IPS-20b (cell line): ENCODE measurements around the gene PKN2.
"Not testable (repeated sequence)": the region's sequence is repeated elsewhere in the genome, so short reads cannot be mapped to it uniquely, and the experiment has no call there.

Experiments
- H3K27ac ChIP-seq: one replicate; pipeline ENCODE4 v1.5.1; 2013; ENCODE audit warnings: low read length
- H3K27me3 ChIP-seq: 2 replicates; pipeline ENCODE4 v1.6.1; 2013; ENCODE audit warnings: mild to moderate bottlenecking, low read length, inconsistent platforms; ENCODE audit not compliant: insufficient read depth
- H3K36me3 ChIP-seq: 2 replicates; pipeline ENCODE4 v1.6.1; 2013; ENCODE audit warnings: low read depth, mild to moderate bottlenecking, inconsistent platforms, low read length, moderate library complexity; ENCODE audit not compliant: insufficient read depth
- H3K4me1 ChIP-seq: 2 replicates; pipeline ENCODE4 v1.6.1; 2013; ENCODE audit warnings: mild to moderate bottlenecking, control low read depth, inconsistent platforms, low read length, moderate library complexity; ENCODE audit not compliant: insufficient read depth
- H3K4me3 ChIP-seq: 2 replicates; pipeline ENCODE4 v1.5.1; 2013; ENCODE audit warnings: mild to moderate bottlenecking, low read length, inconsistent platforms
- H3K9ac ChIP-seq: 2 replicates; pipeline ENCODE4 v1.6.1; 2013; ENCODE audit warnings: low read depth, mild to moderate bottlenecking, inconsistent platforms, low read length, moderate library complexity
- H3K9me3 ChIP-seq: 2 replicates; pipeline ENCODE4 v1.6.1; 2013; ENCODE audit warnings: mild to moderate bottlenecking, low read depth, low read length, inconsistent platforms; ENCODE audit not compliant: insufficient read depth

The PKN2 gene

GRCh38 chr1:88684482-88685258 is 597 bp downstream of the PKN2 start:
- Histone ChIP-seq H3K27me3 (no peaks in the 10 kb centered on the region), H3K36me3 (no peaks in the 10 kb centered on the region), H3K27ac (peak overlapping the region; percentile 96), H3K4me3 (peak overlapping the region; percentile 88), H3K4me1 (peaks cover 4% of the 10 kb centered on the region; the same call in 1 of the 2 replicates), H3K9me3 (no peaks in the 10 kb centered on the region), H3K9ac (peak overlapping the region; percentile 83)

DNA sequence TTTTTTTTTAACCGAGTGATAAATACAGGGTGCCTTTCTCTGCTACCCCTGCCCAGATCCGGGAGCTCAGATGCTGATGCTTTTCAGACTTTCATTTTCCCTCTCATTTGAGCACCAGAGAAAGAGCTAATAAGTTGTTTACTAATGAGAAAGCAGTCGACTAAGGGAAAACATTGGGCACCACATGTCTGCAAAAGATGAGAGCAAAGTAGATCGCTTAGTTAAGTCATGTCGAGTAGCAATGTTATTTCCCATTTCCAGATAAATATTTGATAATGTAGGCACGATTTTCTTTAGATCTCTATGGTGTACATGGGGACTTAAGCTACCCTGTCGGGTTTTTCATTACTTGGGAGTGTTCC is 1.2 kb downstream of the PKN2 start:
- H3K9me3 ChIP-seq: no peaks in the 10 kb centered on the region
- peak overlapping the region; percentile 88 for H3K4me3 ChIP-seq
- peak overlapping the region; percentile 83 for H3K9ac ChIP-seq
- no peaks in the 10 kb centered on the region for H3K27me3 ChIP-seq
- H3K36me3 ChIP-seq: no peaks in the 10 kb centered on the region
- H3K27ac ChIP-seq: peak overlapping the region; percentile 51
- H3K4me1 ChIP-seq: peaks cover 4% of the 10 kb centered on the region; the same call in 1 of the 2 replicates

DNA sequence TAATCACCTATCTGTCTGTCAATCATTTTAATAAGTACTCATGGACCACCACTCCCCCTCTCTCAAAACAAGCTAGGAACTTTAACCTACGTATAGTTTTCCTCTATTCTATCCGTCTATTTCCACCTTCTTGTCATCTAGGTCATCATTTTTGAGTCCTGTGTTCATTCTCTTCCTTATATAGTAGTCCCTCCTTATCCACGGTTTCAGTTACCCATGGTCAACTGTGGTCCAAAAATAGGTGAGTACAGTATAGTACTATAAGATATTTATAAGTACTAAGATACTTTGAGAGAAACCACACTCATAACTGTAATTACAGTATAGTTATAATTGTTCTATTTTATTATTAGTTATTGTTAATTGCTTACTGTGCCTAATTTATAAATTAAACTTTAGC is 7.5 kb downstream of the PKN2 start:
- Histone ChIP-seq H3K36me3 (peaks cover 11% of the 10 kb centered on the region), H3K27ac (no peak overlapping the region)

GRCh38 chr1:88695781-88696180 is 11.7 kb downstream of the PKN2 start:
- H3K9me3 ChIP-seq: no peaks in the 10 kb centered on the region
- no peak overlapping the region for H3K27ac ChIP-seq
- H3K27me3 ChIP-seq: no peaks in the 10 kb centered on the region

More for the DNA sequence above, 7.5 kb downstream of the PKN2 start:
- Histone ChIP-seq H3K9ac (no peak overlapping the region), H3K4me1 (peaks cover 3% of the 10 kb centered on the region; the same call in 1 of the 2 replicates), H3K27me3 (no peaks in the 10 kb centered on the region), H3K4me3 (no peak overlapping the region), H3K9me3 (no peaks in the 10 kb centered on the region)

GRCh38 chr1:88697503-88697902 is 13.4 kb downstream of the PKN2 start:
- no peaks in the 10 kb centered on the region for H3K27me3 ChIP-seq
- H3K4me3 ChIP-seq: no peak overlapping the region
- H3K4me1 ChIP-seq: peaks cover 6% of the 10 kb centered on the region; the same call in 1 of the 2 replicates
- no peak overlapping the region for H3K27ac ChIP-seq
- H3K9me3 ChIP-seq: no peaks in the 10 kb centered on the region
- 0 out of 2 replicates have a peak overlapping the region, but pooled peaks have one; percentile 8 for H3K9ac ChIP-seq
- peaks cover 11% of the 10 kb centered on the region for H3K36me3 ChIP-seq

More at GRCh38 chr1:88695781-88696180, 11.7 kb downstream of the PKN2 start:
- Histone ChIP-seq H3K4me1 (peaks cover 6% of the 10 kb centered on the region; the same call in 1 of the 2 replicates), H3K4me3 (no peak overlapping the region), H3K36me3 (peaks cover 11% of the 10 kb centered on the region), H3K9ac (no peak overlapping the region)

DNA sequence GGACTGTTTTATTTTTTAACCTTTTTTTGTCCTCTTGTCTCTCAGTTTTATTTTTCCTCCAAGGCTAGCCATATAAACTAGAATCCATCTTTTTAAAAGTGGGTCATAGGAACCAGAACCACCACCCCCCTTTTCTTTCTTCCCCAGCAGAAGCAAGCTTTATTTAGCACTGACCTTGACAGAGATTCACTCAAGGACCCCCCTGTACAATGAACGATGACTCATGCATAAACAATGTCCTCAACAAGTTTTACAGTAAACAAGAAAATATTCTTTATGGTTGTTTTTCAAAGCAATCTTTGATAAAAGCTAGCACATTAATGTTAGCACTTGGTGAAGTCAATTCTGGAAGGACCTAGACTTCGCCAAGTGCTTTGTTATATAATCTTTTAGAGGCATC is 14.1 kb downstream of the PKN2 start:
- Histone ChIP-seq H3K9me3 (no peaks in the 10 kb centered on the region), H3K4me3 (no peak overlapping the region), H3K4me1 (peaks cover 6% of the 10 kb centered on the region; the same call in 1 of the 2 replicates), H3K36me3 (peaks cover 11% of the 10 kb centered on the region; the same call in 1 of the 2 replicates), H3K9ac (0 out of 2 replicates have a peak overlapping the region, but pooled peaks have one; percentile 8), H3K27ac (no peak overlapping the region), H3K27me3 (no peaks in the 10 kb centered on the region)

GRCh38 chr1:88698764-88699163 is 14.7 kb downstream of the PKN2 start:
- Histone ChIP-seq H3K4me1 (peaks cover 6% of the 10 kb centered on the region; the same call in 1 of the 2 replicates), H3K27ac (no peak overlapping the region), H3K4me3 (no peak overlapping the region), H3K27me3 (no peaks in the 10 kb centered on the region), H3K9me3 (no peaks in the 10 kb centered on the region), H3K36me3 (peaks cover 6% of the 10 kb centered on the region; the same call in 1 of the 2 replicates), H3K9ac (no peak overlapping the region)

DNA sequence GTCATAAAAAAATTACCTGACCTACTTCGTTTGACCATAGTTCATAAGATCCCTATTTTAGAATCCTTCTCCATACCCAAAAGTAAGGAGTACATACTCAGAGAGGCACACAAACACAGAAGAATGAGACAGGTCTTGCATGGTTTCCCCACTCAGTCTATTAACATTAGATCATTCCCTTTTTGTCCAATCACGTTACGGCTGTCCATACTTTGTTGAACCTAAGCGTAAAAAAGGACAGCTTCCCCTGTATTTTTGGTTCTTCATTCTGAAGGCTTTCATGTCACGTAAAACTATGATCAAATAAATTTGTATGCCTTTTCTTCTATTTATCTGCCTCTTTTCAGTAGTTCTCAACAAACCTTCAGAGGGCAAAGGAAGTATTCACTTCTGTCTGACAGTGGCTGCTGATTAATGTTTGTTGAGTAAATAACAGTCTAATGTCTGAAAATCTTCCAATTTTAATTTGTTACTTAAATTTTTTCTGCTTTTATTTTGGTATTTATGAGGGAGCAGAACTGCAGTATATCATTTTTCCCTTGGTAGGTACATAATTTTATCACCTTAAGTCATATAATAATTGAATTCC is 16.4 kb downstream of the PKN2 start:
- H3K27ac ChIP-seq: no peak overlapping the region
- H3K4me3 ChIP-seq: no peak overlapping the region
- peaks cover 6% of the 10 kb centered on the region; the same call in 1 of the 2 replicates for H3K4me1 ChIP-seq
- H3K9ac ChIP-seq: no peak overlapping the region
- H3K27me3 ChIP-seq: no peaks in the 10 kb centered on the region
- no peaks in the 10 kb centered on the region for H3K9me3 ChIP-seq
- no peaks in the 10 kb centered on the region for H3K36me3 ChIP-seq

DNA sequence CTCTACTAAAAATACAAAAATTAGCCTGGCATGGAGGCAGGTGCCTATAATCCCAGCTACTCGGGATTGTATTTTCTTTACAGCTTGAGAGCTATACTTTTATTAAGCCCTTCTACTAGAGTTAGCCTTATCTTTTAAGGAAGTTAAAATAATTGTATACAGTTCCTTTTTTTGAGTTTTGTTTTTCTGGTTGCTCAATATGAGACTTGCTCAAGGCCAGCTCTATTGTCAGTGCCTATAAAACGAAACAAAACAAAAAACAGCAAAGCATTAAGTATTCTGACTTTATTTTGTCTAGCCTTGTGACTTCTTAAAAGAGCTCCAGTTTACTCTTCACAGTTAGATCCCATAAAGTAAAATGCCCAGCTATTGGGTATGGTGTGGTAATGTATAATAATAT is 17.2 kb downstream of the PKN2 start:
- Histone ChIP-seq H3K36me3 (no peaks in the 10 kb centered on the region), H3K27me3 (no peaks in the 10 kb centered on the region), H3K4me1 (peaks cover 6% of the 10 kb centered on the region; the same call in 1 of the 2 replicates), H3K9me3 (no peaks in the 10 kb centered on the region), H3K4me3 (no peak overlapping the region), H3K27ac (no peak overlapping the region), H3K9ac (no peak overlapping the region)

DNA sequence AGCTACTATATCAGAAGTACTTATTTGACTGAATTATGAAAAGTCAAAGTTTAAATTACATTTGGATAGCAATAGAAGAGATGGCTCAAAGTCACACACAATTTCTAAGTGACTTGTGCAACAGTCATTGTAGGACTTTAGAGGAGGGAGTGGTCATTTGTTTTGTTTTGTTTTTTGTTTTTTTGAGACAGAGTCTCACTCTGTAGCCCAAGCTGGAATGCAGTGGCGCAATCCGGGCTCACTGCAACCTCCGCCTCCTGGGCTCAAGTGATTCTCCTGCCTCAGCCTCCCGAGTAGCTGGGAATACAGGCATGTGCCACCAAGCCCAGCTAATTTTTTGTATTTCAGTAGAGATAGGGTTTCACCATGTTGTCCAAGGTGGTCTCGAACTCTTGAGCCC is 17.7 kb downstream of the PKN2 start:
- H3K4me1 ChIP-seq, H3K27ac ChIP-seq, H3K4me3 ChIP-seq, H3K36me3 ChIP-seq, H3K9me3 ChIP-seq, H3K27me3 ChIP-seq, H3K9ac ChIP-seq: not testable (repeated sequence)

DNA sequence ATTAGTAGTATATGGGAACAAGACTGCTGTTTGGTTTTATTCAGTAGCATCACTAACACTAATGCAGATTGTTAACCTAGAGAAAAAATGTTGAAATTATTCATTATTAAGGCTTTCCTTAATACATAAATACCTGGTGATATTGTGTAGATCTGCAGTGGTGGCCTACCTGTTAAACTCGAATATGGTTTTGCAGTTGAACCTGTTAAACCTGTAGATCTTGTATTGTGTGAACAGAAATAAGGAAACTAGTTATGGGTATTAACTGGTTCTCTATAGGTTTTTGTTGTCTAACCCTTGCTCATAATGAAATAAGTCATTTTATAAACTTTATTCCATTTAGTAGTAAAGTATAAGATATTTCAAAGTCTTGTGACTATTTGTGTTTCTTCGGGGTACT is 23.9 kb downstream of the PKN2 start:
- Histone ChIP-seq H3K27me3 (no peaks in the 10 kb centered on the region), H3K9ac (no peak overlapping the region), H3K4me3 (no peak overlapping the region), H3K4me1 (no peaks in the 10 kb centered on the region), H3K27ac (no peak overlapping the region), H3K36me3 (peaks cover 10% of the 10 kb centered on the region), H3K9me3 (no peaks in the 10 kb centered on the region)

- H3K4me3 ChIP-seq, H3K9me3 ChIP-seq, H3K4me1 ChIP-seq, H3K27ac ChIP-seq, H3K27me3 ChIP-seq, H3K9ac ChIP-seq: not testable (repeated sequence)
- H3K36me3 ChIP-seq: peaks cover 10% of the 10 kb centered on the region
Observed at GRCh38 chr1:88712907-88713306, 28.8 kb downstream of the PKN2 start.
